Endodermal cell (in vitro differentiated cells): ENCODE data around the gene PDE4D. TPM values are rescaled to one million over a fixed set of nuclear protein-coding genes. Genes with fewer than 3 reads are reported as not detected.

Experiments used
- DNase-seq: peaks from one replicate; pipeline ENCODE4 v3.0.0-alpha.2; 2017
- H3K27ac ChIP-seq: 2 replicates; pipeline ENCODE4 v1.5.1; 2013; ENCODE audit warnings: mild to moderate bottlenecking, low read depth, low read length, moderate library complexity
- H3K27me3 ChIP-seq: 2 replicates; pipeline ENCODE4 v1.6.1; 2013; ENCODE audit warnings: mild to moderate bottlenecking, low read length, moderate library complexity; ENCODE audit not compliant: insufficient read depth, control insufficient read depth, poor library complexity, severe bottlenecking
- H3K36me3 ChIP-seq: 2 replicates; pipeline ENCODE4 v1.7.0; 2013; ENCODE audit warnings: mild to moderate bottlenecking, low read length, moderate library complexity; ENCODE audit not compliant: control insufficient read depth, insufficient read depth
- H3K4me1 ChIP-seq: one replicate; pipeline ENCODE4 v1.7.0; 2013; ENCODE audit warnings: low read length; ENCODE audit not compliant: control insufficient read depth, insufficient read depth
- H3K4me3 ChIP-seq: 2 replicates; pipeline ENCODE4 v1.5.1; 2013; ENCODE audit warnings: mild to moderate bottlenecking, low read length, moderate library complexity
- H3K9ac ChIP-seq: 2 replicates; pipeline ENCODE4 v1.6.1; 2013; ENCODE audit warnings: mild to moderate bottlenecking, low read length, moderate library complexity; ENCODE audit not compliant: poor library complexity, severe bottlenecking; ENCODE audit errors: extremely low read depth
- H3K9me3 ChIP-seq: 2 replicates; pipeline ENCODE4 v1.6.1; 2013; ENCODE audit warnings: mild to moderate bottlenecking, low read length, moderate library complexity; ENCODE audit not compliant: control insufficient read depth
- H3K27ac Mint-ChIP-seq: 2 replicates; pipeline ENCODE4 v1.8.0; 2020; ENCODE audit warnings: mixed read lengths
- H3K27me3 Mint-ChIP-seq: 2 replicates; pipeline ENCODE4 v1.8.0; 2021; ENCODE audit warnings: mild to moderate bottlenecking, mixed read lengths; ENCODE audit not compliant: insufficient read depth
- H3K36me3 Mint-ChIP-seq: 2 replicates; pipeline ENCODE4 v1.8.0; 2020; ENCODE audit warnings: low read depth, mixed read lengths
- H3K4me1 Mint-ChIP-seq: 2 replicates; pipeline ENCODE4 v1.8.0; 2020; ENCODE audit warnings: mixed read lengths
- H3K4me3 Mint-ChIP-seq: 2 replicates; pipeline ENCODE4 v1.8.0; 2020; ENCODE audit warnings: mild to moderate bottlenecking, moderate library complexity, mixed read lengths
- H3K9me3 Mint-ChIP-seq: 2 replicates; pipeline ENCODE4 v1.8.0; 2020; ENCODE audit warnings: mild to moderate bottlenecking, mixed read lengths
- WGBS, 2 experiments: methylation state at CpG; one replicate each; pipeline versions ENCODE4 v1.1.5 to v1.1.7; 2013; ENCODE audit warnings: missing lambda C conversion rate in 2 of 2, mixed read lengths in 1 of 2; ENCODE audit not compliant: insufficient coverage in 1 of 2, insufficient read length in 1 of 2; 5-methylcytosine and 5-hydroxymethylcytosine counted together
- total RNA-seq, 2 donors: library from RNA; stranded (reverse); fragmentation: NEBNext Ultra II Directional in 1 of 2; extraction: Animal tissue kit (Norgen Biotek cat#: 25700) in 1 of 2; gene quantifications; 2 replicates in 1 of 2; 3 replicates in 1 of 2; pipeline ENCODE4 v1.2.1, GENCODE V29; 2021
- TF ChIP-seq, protein P1 (sequence below): fragments of 200-600 bp; sonication (generic); conservative IDR thresholded peaks from 2 replicates; pipeline ENCODE4 v1.5.0; 2021; ENCODE audit warnings: antibody characterized with exemption, mild to moderate bottlenecking

Gene PDE4D
- total RNA-seq, 2 donors from 2014 or later, result 9.2 to 11.4 TPM

DNA sequence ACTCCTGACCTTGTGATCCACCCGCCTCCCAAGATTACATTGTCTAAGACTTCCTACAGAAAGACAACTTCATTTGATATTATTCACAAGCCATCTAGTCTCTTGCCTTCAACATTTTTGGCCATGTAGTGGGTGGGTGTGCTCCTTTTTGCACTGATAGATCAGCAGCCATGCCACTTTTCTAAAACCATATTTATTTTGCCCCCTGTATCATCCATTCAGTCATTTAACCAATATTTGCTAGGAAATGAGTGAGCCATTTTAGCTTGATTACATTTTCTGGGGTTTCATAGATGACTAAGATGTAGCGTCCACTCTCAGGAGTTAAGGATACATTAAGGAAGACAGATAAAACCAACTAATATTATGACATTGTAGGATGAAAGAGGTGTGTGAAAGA lies 755.0 kb downstream of the PDE4D start:
- H3K27ac ChIP-seq, result no peak overlapping the region
- WGBS, 2 experiments, result 94% methylated on average over 2 of the region's 2 CpGs; no CpG with 5 or more reads in 1 of the 2 experiments
- no peak overlapping the region for H3K9ac ChIP-seq
- TF ChIP-seq, protein P1, sequence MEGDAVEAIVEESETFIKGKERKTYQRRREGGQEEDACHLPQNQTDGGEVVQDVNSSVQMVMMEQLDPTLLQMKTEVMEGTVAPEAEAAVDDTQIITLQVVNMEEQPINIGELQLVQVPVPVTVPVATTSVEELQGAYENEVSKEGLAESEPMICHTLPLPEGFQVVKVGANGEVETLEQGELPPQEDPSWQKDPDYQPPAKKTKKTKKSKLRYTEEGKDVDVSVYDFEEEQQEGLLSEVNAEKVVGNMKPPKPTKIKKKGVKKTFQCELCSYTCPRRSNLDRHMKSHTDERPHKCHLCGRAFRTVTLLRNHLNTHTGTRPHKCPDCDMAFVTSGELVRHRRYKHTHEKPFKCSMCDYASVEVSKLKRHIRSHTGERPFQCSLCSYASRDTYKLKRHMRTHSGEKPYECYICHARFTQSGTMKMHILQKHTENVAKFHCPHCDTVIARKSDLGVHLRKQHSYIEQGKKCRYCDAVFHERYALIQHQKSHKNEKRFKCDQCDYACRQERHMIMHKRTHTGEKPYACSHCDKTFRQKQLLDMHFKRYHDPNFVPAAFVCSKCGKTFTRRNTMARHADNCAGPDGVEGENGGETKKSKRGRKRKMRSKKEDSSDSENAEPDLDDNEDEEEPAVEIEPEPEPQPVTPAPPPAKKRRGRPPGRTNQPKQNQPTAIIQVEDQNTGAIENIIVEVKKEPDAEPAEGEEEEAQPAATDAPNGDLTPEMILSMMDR, result no peak
- H3K9me3 ChIP-seq, result no peaks in the 10 kb centered on the region
- H3K27ac Mint-ChIP-seq, result no peak overlapping the region
- no peaks in the 10 kb centered on the region for H3K27me3 ChIP-seq
- no peaks in the 10 kb centered on the region for H3K9me3 Mint-ChIP-seq
- H3K4me3 Mint-ChIP-seq, result no peak overlapping the region
- H3K36me3 ChIP-seq, result no peaks in the 10 kb centered on the region
- H3K4me1 ChIP-seq, result no peaks in the 10 kb centered on the region
- no peaks in the 10 kb centered on the region for H3K36me3 Mint-ChIP-seq
- DNase-seq, result no peak
- H3K4me3 ChIP-seq, result no peak overlapping the region
- peaks cover 13% of the 10 kb centered on the region for H3K27me3 Mint-ChIP-seq
- no peaks in the 10 kb centered on the region for H3K4me1 Mint-ChIP-seq

DNA sequence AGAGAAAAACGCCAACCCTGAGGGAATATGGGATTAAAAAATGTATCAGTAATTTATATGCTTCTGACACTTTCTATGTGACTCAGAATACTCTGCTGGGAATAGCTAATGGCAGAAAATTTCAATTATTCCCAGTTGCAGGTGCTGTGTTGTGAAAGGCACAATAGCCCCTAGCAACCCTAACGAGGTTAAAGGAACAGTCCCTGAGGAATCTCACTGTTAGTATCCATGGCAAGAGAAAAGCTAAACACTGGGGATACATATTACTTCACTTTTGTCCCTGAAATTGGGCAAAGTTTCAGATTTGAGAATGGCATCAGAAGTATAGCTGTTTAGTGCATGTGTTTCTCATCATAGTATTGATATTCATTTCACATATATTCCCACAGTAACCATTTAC lies 755.7 kb downstream of the PDE4D start:
- H3K27me3 ChIP-seq, result no peaks in the 10 kb centered on the region
- H3K27me3 Mint-ChIP-seq, result peaks cover 10% of the 10 kb centered on the region
- H3K9me3 Mint-ChIP-seq, result no peaks in the 10 kb centered on the region
- H3K4me3 ChIP-seq, result no peak overlapping the region
- H3K27ac Mint-ChIP-seq, result no peak overlapping the region
- no peak overlapping the region for H3K9ac ChIP-seq
- 93 to 100% methylated on average over 2 of the region's 2 CpGs for WGBS, 2 experiments
- no peak overlapping the region for H3K4me3 Mint-ChIP-seq
- H3K36me3 ChIP-seq, result no peaks in the 10 kb centered on the region
- no peaks in the 10 kb centered on the region for H3K9me3 ChIP-seq
- no peaks in the 10 kb centered on the region for H3K4me1 ChIP-seq
- H3K36me3 Mint-ChIP-seq, result no peaks in the 10 kb centered on the region
- H3K4me1 Mint-ChIP-seq, result no peaks in the 10 kb centered on the region
- DNase-seq, result no peak
- no peak overlapping the region for H3K27ac ChIP-seq
- TF ChIP-seq, protein P1, result no peak

DNA sequence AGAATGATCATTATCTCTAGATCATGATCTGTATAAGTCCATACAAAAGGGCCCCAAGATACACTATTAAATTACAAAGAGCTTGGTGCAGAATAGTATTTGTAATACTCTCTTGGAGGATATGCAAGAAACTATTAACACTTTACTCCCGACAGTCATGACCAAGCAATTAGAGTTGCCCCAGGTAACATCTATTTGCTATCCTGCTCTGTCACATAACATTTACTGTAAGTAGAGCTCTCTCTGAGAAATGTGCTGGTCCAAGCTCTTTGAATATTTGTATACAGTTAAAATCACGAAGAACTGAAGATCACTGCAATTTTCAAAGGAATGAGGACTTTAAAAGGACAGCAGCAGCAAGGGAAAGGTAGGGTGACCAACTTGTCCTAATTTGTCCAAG lies 757.0 kb downstream of the PDE4D start:
- peaks cover 4% of the 10 kb centered on the region for H3K27me3 Mint-ChIP-seq
- no peaks in the 10 kb centered on the region for H3K36me3 ChIP-seq
- WGBS, 2 experiments, result 48 to 100% methylated on average over 1 to 2 of the region's 2 CpGs
- H3K9me3 ChIP-seq, result no peaks in the 10 kb centered on the region
- no peak overlapping the region for H3K27ac ChIP-seq
- H3K36me3 Mint-ChIP-seq, result no peaks in the 10 kb centered on the region
- H3K9me3 Mint-ChIP-seq, result no peaks in the 10 kb centered on the region
- no peak overlapping the region for H3K4me3 Mint-ChIP-seq
- H3K4me3 ChIP-seq, result no peak overlapping the region
- DNase-seq, result no peak
- TF ChIP-seq, protein P1, result no peak
- H3K9ac ChIP-seq, result no peak overlapping the region
- H3K27me3 ChIP-seq, result no peaks in the 10 kb centered on the region
- no peaks in the 10 kb centered on the region for H3K4me1 ChIP-seq
- H3K27ac Mint-ChIP-seq, result no peak overlapping the region
- no peaks in the 10 kb centered on the region for H3K4me1 Mint-ChIP-seq
